Osteoblast (primary cell): ENCODE measurements around the gene ARHGEF6. TPM values are rescaled to one million over a fixed set of nuclear protein-coding genes. Genes with fewer than 3 reads are reported as not detected.
"Not testable (repeated sequence)": the region's sequence is repeated elsewhere in the genome, so short reads cannot be mapped to it uniquely, and the experiment has no call there.

ENCODE experiments used
- DNase-seq: peaks from one replicate; pipeline ENCODE4 v3.0.0; 2011; ENCODE audit warnings: low spot score, mixed read lengths; ENCODE audit not compliant: insufficient read length; ENCODE audit errors: missing footprints
- H2AFZ ChIP-seq: 2 replicates; pipeline ENCODE4 v1.6.0; 2011; ENCODE audit warnings: mild to moderate bottlenecking, low read length
- H3K27ac ChIP-seq: 2 replicates; pipeline ENCODE4 v1.5.1; 2011; ENCODE audit warnings: mild to moderate bottlenecking, low read depth, low read length, moderate library complexity
- H3K27me3 ChIP-seq: 2 replicates; pipeline ENCODE4 v1.6.0; 2012; ENCODE audit warnings: mild to moderate bottlenecking, control low read depth, inconsistent platforms, low read length, moderate library complexity; ENCODE audit not compliant: insufficient read depth
- H3K36me3 ChIP-seq: 2 replicates; pipeline ENCODE4 v1.5.1; 2011; ENCODE audit warnings: mild to moderate bottlenecking, low read length, control low read depth, moderate library complexity; ENCODE audit not compliant: insufficient read depth
- H3K4me1 ChIP-seq: 2 replicates; pipeline ENCODE4 v1.5.1; 2011; ENCODE audit warnings: mild to moderate bottlenecking, low read length, control low read depth, moderate library complexity; ENCODE audit not compliant: insufficient read depth
- H3K4me2 ChIP-seq: 2 replicates; pipeline ENCODE4 v1.6.0; 2011; ENCODE audit warnings: mild to moderate bottlenecking, low read length; ENCODE audit not compliant: insufficient read depth
- H3K4me3 ChIP-seq: fragments of 200-600 bp; sonication (generic); 3 replicates; pipeline ENCODE4 v1.5.1; 2012; ENCODE audit warnings: mild to moderate bottlenecking, low read length, inconsistent platforms; ENCODE audit not compliant: insufficient read depth
- H3K79me2 ChIP-seq: 2 replicates; pipeline ENCODE4 v1.6.0; 2012; ENCODE audit warnings: mild to moderate bottlenecking, low read length, control low read depth, inconsistent platforms; ENCODE audit not compliant: insufficient read depth
- H3K9me3 ChIP-seq: 2 replicates; pipeline ENCODE4 v1.5.1; 2011; ENCODE audit warnings: low read depth, low read length, control low read depth
- H4K20me1 ChIP-seq: 2 replicates; pipeline ENCODE4 v1.6.0; 2012; ENCODE audit warnings: mild to moderate bottlenecking, low read length, control low read depth; ENCODE audit not compliant: insufficient read depth
- CTCF ChIP-seq: IDR thresholded peaks from 2 replicates; pipeline ENCODE4 v1.5.1; 2011; ENCODE audit warnings: mild to moderate bottlenecking, low read depth, low read length, moderate library complexity; ENCODE audit errors: extremely low read depth
- total RNA-seq: library from RNA; depleted of rRNA; stranded (reverse); fragments of >200 nt; gene quantifications from 2 replicates; pipeline ENCODE4 v1.2.3, GENCODE V29; 2012

Gene ARHGEF6
- total RNA-seq, 1 donor: 17.4 TPM

DNA sequence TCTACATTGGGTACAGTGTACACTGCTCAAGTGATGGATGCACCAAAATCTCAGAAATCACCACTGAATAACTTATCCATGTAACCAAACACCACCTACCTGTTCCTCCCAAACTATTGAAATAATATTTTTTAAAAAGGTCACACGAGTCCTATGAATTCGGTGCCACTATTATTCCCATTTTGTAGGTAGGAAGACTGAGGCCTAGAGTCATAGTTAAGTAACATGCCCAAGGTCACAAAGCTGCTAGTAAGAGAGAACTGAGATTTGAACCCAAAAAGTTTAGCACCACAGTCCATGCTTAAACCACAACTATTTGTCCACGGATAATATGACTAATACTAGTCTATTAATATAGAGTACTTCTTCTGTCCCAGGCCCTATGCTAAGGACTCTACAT lies 2.7 kb downstream of the ARHGEF6 start:
- H4K20me1 ChIP-seq: no peaks in the 10 kb centered on the region
- H3K4me2 ChIP-seq: no peak overlapping the region
- DNase-seq: no peak
- no peaks in the 10 kb centered on the region for H3K36me3 ChIP-seq
- TF ChIP-seq CTCF: no peak
- no peak overlapping the region for H2AFZ ChIP-seq
- no peak overlapping the region for H3K4me3 ChIP-seq
- H3K27ac ChIP-seq: no peak overlapping the region
- no peaks in the 10 kb centered on the region for H3K9me3 ChIP-seq
- H3K27me3 ChIP-seq: no peaks in the 10 kb centered on the region
- H3K79me2 ChIP-seq: no peaks in the 10 kb centered on the region
- peaks cover 10% of the 10 kb centered on the region for H3K4me1 ChIP-seq

GRCh38 chrX:136773648-136774047 lies 7.1 kb downstream of the ARHGEF6 start:
- no peaks in the 10 kb centered on the region for H3K9me3 ChIP-seq
- H2AFZ ChIP-seq: no peak overlapping the region
- H3K27ac ChIP-seq: no peak overlapping the region
- no peaks in the 10 kb centered on the region for H3K36me3 ChIP-seq
- H3K4me2 ChIP-seq: no peak overlapping the region
- no peaks in the 10 kb centered on the region for H3K79me2 ChIP-seq
- H3K27me3 ChIP-seq: no peaks in the 10 kb centered on the region
- DNase-seq: no peak
- H3K4me3 ChIP-seq: no peak overlapping the region
- TF ChIP-seq CTCF: no peak
- H4K20me1 ChIP-seq: no peaks in the 10 kb centered on the region
- H3K4me1 ChIP-seq: peaks cover 3% of the 10 kb centered on the region

- H3K79me2 ChIP-seq, H3K4me3 ChIP-seq, H3K9me3 ChIP-seq, H3K4me2 ChIP-seq, H2AFZ ChIP-seq, H3K36me3 ChIP-seq, H4K20me1 ChIP-seq, H3K4me1 ChIP-seq, H3K27ac ChIP-seq, DNase-seq, H3K27me3 ChIP-seq: not testable (repeated sequence)
Measured at GRCh38 chrX:136771869-136772268, 8.9 kb downstream of the ARHGEF6 start.

DNA sequence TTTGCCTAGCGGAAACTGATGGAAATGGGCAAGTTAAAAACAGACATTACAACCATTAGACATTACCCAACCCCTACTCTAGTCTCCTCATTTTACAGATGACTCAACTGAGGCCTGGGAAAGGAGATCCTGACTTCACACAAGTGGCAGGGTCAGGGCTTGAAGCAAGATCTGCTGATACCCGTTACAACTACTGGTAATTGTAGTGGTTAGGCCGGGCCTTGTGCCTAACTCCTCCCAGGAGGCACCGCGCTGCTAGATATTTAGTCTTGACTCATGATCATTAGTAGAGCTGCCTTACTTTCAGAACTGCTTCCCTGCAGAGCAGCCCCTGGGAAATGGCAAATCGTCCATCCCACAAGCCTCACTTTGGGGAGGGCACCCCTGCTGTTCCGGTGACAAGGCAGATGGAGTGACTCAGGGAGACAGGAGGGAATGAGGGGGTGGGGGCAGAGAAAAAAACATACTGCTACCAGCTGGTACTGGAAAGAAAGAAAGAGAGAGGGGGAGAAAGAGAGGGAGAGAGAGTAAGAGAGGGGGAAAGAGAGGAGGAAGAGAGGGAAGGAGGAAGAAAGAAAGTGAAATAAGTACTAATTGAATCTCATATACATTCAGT lies 12.2 kb downstream of the ARHGEF6 start:
- no peak for TF ChIP-seq CTCF
- Histone ChIP-seq H3K4me2 (peak overlapping the region; percentile 81), H3K27me3 (no peaks in the 10 kb centered on the region), H3K9me3 (no peaks in the 10 kb centered on the region), H4K20me1 (no peaks in the 10 kb centered on the region), H3K27ac (peak overlapping the region; percentile 61), H2AFZ (no peak overlapping the region), H3K4me1 (peaks cover 10% of the 10 kb centered on the region), H3K36me3 (no peaks in the 10 kb centered on the region), H3K4me3 (no peak overlapping the region), H3K79me2 (peaks cover 3% of the 10 kb centered on the region)
- peak; percentile 88 for DNase-seq
